ENCODE measurements around the gene MAML1. TPM values are rescaled to one million over a fixed set of nuclear protein-coding genes. Genes with fewer than 3 reads are reported as not detected.

Gene MAML1
- total and polyA plus RNA-seq, 2 experiments from 2014 or later = 5.8 to 9.5 TPM

DNA sequence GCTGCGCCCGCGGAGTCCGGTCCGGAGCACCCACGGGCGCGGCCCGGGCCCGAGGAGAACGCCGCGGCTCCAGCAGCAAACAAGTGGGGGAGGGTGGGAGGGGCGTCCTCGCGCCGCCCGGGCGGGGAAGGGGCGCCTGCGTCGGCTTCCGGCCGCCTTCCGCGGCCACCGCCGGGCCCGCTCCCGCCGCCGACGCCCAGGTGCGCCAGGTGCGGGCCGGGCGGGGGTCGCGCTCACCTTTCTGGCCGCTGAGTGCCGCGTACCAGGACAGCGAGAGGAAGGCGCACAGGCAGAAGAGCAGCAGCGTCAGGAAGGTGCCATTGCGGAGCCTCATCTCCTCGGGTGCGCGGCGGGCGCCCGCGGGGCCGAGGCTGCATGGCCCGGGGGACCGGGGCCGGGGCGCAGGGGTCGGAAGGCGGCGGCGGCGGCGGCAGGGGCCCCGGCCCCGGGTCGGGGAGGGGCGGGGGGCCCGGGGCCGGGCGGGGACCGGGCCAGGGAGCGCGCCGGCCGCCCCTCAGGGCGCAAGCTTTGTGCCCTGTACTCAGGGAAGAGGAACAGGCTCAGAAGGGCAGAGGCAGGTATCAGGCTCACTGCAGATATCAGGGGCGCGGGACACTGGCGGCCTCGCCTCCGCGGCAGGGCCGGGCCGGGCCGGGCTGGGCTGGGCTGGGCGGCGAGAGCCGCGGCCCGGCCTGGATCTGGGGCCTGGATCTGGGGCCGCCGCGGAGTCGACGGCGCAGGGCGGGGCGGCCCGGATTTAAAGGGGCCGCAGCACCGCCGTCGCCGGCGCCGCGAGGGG, 73.8 kb downstream of the MAML1 start, which contains the start of gene MGAT4B:
MGAT4B (minus strand) TSS at position 617 of the 799 bp plus-strand sequence; CDS start at position 334, 283 bp downstream.
- H3K79me2 ChIP-seq (ENCODE audit: insufficient read depth) = peaks cover 39% of the 10 kb centered on the region
- peak within 1 kb of the TSS; percentile 85 for H3K9ac ChIP-seq
- no peaks in the 10 kb centered on the region for H3K27me3 ChIP-seq (replicated peaks; ENCODE audit: insufficient read depth)
- H3K9me3 ChIP-seq (ENCODE audit: low read depth) = no peaks in the 10 kb centered on the region
- H2AFZ ChIP-seq = peak within 1 kb of the TSS; percentile 80
- peak within 1 kb of the TSS; percentile 64 for H3K27ac ChIP-seq
- peak within 1 kb of the TSS; percentile 84 for H3K4me3 ChIP-seq
- peaks cover 17% of the 10 kb centered on the region for H3K4me1 ChIP-seq (ENCODE audit: insufficient read depth)
- in situ Hi-C loops (cut with MboI) = no loop called here
- DNase-seq = peak; percentile 93
- H3K36me3 ChIP-seq (ENCODE audit: low read depth) = no peaks in the 10 kb centered on the region; the same call in 1 of the 2 replicates
- H3F3A ChIP-seq (ENCODE audit: insufficient read depth) = peaks cover 4% of the 10 kb centered on the region; the same call in 1 of the 2 replicates
- 1% methylated on average over 13 to 55 of the region's 108 CpGs for WGBS, 2 experiments (ENCODE audit: low coverage in 1 of 2, low lambda C conversion rate in 2 of 2, missing lambda C conversion rate in 2 of 2)
- TF ChIP-seq EZH2 (IDR thresholded peaks at IDR 0.05; ENCODE audit: insufficient read depth, poor library complexity, severe bottlenecking) (no peak), EZH2phosphoT487 (IDR thresholded peaks at IDR 0.05; ENCODE audit: insufficient read depth, low read depth) (no peak)
- no peaks in the 10 kb centered on the region for H3K9me2 ChIP-seq (ENCODE audit: insufficient read depth)
- H4K20me1 ChIP-seq (ENCODE audit: insufficient read depth) = no peaks in the 10 kb centered on the region
- peak within 1 kb of the TSS; percentile 87 for H3K4me2 ChIP-seq (ENCODE audit: unreplicated experiment)

DNA sequence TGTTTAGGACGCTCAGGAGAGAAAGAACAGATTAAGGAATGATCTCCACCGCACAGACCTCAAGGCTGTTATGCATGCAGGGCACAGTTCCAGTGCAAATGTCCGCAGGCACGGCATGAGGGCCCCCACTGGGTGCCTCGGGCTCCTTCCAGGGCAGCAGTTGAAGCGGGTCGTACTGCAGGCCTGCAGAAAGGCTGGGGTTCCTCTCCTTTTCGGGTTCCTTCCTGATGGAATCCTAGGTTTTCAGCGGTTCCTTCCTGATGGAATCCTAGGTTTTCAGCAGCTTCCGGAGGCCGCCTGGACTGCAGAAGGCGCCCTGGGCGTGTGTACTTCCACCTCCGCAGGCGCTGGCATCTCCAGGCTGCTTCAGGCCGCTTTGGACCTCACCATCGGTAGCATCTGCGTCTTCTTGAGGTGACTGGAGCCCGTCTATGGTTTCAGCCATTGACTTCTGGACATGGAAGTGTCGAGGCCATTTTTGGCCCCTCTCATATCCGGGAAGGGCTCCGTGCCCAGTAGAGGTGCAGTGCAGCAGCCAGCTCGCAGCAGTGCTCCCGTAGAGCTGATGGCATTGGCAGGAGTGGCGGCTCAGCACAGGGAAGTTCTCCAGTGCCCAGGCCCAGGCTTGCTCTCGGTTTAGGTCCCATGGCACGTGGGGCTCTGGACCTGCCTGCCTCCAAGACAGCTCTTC, 79.7 kb downstream of the MAML1 start:
- no peak overlapping the region for H3K4me3 ChIP-seq
- in situ Hi-C loops (cut with MboI) = no loop called here

DNA sequence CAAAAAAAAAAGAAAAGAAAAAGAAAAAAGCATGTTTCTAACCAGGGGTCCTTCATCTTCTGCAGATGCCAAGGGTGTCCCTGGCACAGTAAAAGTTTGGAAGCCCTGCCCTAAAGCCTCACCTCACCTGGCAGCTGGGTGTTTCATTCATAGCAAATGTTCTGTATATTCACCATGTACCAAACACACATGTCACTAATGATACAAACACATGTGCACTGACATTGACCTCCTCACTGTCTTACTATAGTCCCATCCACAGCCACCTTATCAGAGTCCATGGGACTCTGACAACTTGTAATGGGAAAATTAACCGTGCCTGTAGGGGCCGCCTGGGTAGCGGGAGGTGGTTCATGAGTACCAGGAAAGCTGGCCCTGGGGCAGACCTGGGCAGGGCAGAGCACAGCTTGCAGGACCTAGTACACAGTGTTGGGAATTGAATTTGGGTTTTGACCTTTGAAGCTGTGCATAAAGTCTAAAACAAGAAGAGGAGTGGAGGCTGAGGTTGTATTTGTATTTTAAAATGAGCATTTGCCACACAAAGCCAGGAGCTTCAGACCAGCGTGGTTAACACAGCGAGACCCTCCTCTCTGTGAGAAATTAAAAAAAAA, 80.5 kb downstream of the MAML1 start:
- no peak overlapping the region for H3K4me2 ChIP-seq (ENCODE audit: unreplicated experiment)
- H3K9me3 ChIP-seq (ENCODE audit: low read depth) = no peaks in the 10 kb centered on the region
- no peak overlapping the region for H2AFZ ChIP-seq
- H3K4me3 ChIP-seq = no peak overlapping the region
- H3F3A ChIP-seq (ENCODE audit: insufficient read depth) = peaks cover 4% of the 10 kb centered on the region; the same call in 1 of the 2 replicates
- WGBS, 2 experiments (ENCODE audit: low coverage in 1 of 2, low lambda C conversion rate in 2 of 2, missing lambda C conversion rate in 2 of 2) = 97 to 99% methylated on average over 5 of the region's 5 CpGs
- no peak overlapping the region for H3K27ac ChIP-seq
- H3K9me2 ChIP-seq (ENCODE audit: insufficient read depth) = no peaks in the 10 kb centered on the region
- no peaks in the 10 kb centered on the region for H4K20me1 ChIP-seq (ENCODE audit: insufficient read depth)
- no peaks in the 10 kb centered on the region for H3K27me3 ChIP-seq (replicated peaks; ENCODE audit: insufficient read depth)
- no peak for TF ChIP-seq EZH2phosphoT487 (IDR thresholded peaks at IDR 0.05; ENCODE audit: insufficient read depth, low read depth)
- no peak for TF ChIP-seq EZH2 (IDR thresholded peaks at IDR 0.05; ENCODE audit: insufficient read depth, poor library complexity, severe bottlenecking)
- in situ Hi-C loops (cut with MboI) = no loop called here
- no peak overlapping the region for H3K9ac ChIP-seq
- no peak for DNase-seq
- 0 out of 2 replicates have a peak, but pooled peaks cover 3% of the 10 kb centered on the region for H3K4me1 ChIP-seq (ENCODE audit: insufficient read depth)
- H3K36me3 ChIP-seq (ENCODE audit: low read depth) = no peaks in the 10 kb centered on the region; the same call in 1 of the 2 replicates
- no peaks in the 10 kb centered on the region for H3K79me2 ChIP-seq (ENCODE audit: insufficient read depth)

More for the DNA sequence above, 79.7 kb downstream of the MAML1 start:
- H3K9me3 ChIP-seq (ENCODE audit: low read depth) = no peaks in the 10 kb centered on the region
- H3K4me2 ChIP-seq (ENCODE audit: unreplicated experiment) = no peak overlapping the region
- H3K36me3 ChIP-seq (ENCODE audit: low read depth) = no peaks in the 10 kb centered on the region; the same call in 1 of the 2 replicates
- H3F3A ChIP-seq (ENCODE audit: insufficient read depth) = peaks cover 4% of the 10 kb centered on the region; the same call in 1 of the 2 replicates
- 0 out of 2 replicates have a peak, but pooled peaks cover 1% of the 10 kb centered on the region for H3K4me1 ChIP-seq (ENCODE audit: insufficient read depth)
- DNase-seq = no peak
- H3K9ac ChIP-seq = no peak overlapping the region
- H2AFZ ChIP-seq = no peak overlapping the region
- no peaks in the 10 kb centered on the region for H3K79me2 ChIP-seq (ENCODE audit: insufficient read depth)
- no peak overlapping the region for H3K27ac ChIP-seq
- H4K20me1 ChIP-seq (ENCODE audit: insufficient read depth) = no peaks in the 10 kb centered on the region
- TF ChIP-seq EZH2phosphoT487 (IDR thresholded peaks at IDR 0.05; ENCODE audit: insufficient read depth, low read depth) = no peak
- TF ChIP-seq EZH2 (IDR thresholded peaks at IDR 0.05; ENCODE audit: insufficient read depth, poor library complexity, severe bottlenecking) = no peak
- 95% methylated on average over 27 of the region's 27 CpGs for WGBS, 2 experiments (ENCODE audit: low coverage in 1 of 2, low lambda C conversion rate in 2 of 2, missing lambda C conversion rate in 2 of 2)
- no peaks in the 10 kb centered on the region for H3K9me2 ChIP-seq (ENCODE audit: insufficient read depth)
- no peaks in the 10 kb centered on the region for H3K27me3 ChIP-seq (replicated peaks; ENCODE audit: insufficient read depth)

DNA sequence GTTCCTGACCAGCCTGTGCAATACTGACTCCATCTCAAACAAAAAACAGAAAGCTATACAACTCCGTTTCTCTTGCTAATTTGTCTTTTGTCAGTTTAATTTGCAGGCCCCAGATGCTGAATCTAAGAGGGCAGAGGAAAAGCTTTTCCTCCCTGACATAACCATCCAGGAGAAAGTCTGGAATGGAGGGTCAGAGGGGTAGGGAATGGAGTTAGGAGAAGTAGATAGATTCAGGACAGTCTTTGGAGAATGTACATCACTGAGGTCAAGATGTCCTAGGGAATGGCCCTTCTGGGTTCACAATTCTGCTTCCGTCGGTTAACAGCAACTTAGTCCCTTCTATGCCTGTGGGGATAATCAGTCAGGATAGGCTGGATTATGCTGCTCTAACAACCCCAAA, 81.5 kb downstream of the MAML1 start:
- H3K79me2 ChIP-seq (ENCODE audit: insufficient read depth) = no peaks in the 10 kb centered on the region
- no peak for TF ChIP-seq EZH2 (IDR thresholded peaks at IDR 0.05; ENCODE audit: insufficient read depth, poor library complexity, severe bottlenecking)
- no peak for TF ChIP-seq EZH2phosphoT487 (IDR thresholded peaks at IDR 0.05; ENCODE audit: insufficient read depth, low read depth)
- in situ Hi-C loops (cut with MboI) = no loop called here

More for the DNA sequence above, 81.5 kb downstream of the MAML1 start:
- Histone ChIP-seq H4K20me1 (ENCODE audit: insufficient read depth) (no peaks in the 10 kb centered on the region), H3K4me1 (ENCODE audit: insufficient read depth) (peaks cover 6% of the 10 kb centered on the region; the same call in 1 of the 2 replicates), H3K36me3 (ENCODE audit: low read depth) (no peaks in the 10 kb centered on the region; the same call in 1 of the 2 replicates), H3K9ac (no peak overlapping the region), H3F3A (ENCODE audit: insufficient read depth) (peaks cover 4% of the 10 kb centered on the region; the same call in 1 of the 2 replicates), H3K27ac (no peak overlapping the region), H3K9me2 (ENCODE audit: insufficient read depth) (no peaks in the 10 kb centered on the region), H3K27me3 (replicated peaks; ENCODE audit: insufficient read depth) (no peaks in the 10 kb centered on the region), H3K4me3 (no peak overlapping the region), H3K9me3 (ENCODE audit: low read depth) (no peaks in the 10 kb centered on the region), H3K4me2 (ENCODE audit: unreplicated experiment) (no peak overlapping the region), H2AFZ (no peak overlapping the region)
- DNase-seq = no peak
- 81 to 87% methylated on average over 3 of the region's 3 CpGs for WGBS, 2 experiments (ENCODE audit: low coverage in 1 of 2, low lambda C conversion rate in 2 of 2, missing lambda C conversion rate in 2 of 2)

All from GM23248 (cell line).